Body of pancreas (tissue), 4 donors: ENCODE results near the gene MEOX2.

ENCODE experiments used
- POLR2A ChIP-seq, 3 donors: fragments of 450-650 bp; IDR thresholded peaks; one replicate each; pipeline ENCODE4 v1.6.1; 2016; ENCODE audit warnings: antibody characterized with exemption in 3 of 3, mild to moderate bottlenecking in 2 of 3
- TF ChIP-seq, protein P1 (sequence below), 7 experiments: fragments of 450-650 bp in 4 of 7; fragments of 200-600 bp in 3 of 7; sonication (generic) in 3 of 7; IDR thresholded peaks; one replicate each; pipeline ENCODE4 v1.5.1; 2016 to 2019; ENCODE audit warnings: antibody characterized with exemption in 7 of 7

DNA sequence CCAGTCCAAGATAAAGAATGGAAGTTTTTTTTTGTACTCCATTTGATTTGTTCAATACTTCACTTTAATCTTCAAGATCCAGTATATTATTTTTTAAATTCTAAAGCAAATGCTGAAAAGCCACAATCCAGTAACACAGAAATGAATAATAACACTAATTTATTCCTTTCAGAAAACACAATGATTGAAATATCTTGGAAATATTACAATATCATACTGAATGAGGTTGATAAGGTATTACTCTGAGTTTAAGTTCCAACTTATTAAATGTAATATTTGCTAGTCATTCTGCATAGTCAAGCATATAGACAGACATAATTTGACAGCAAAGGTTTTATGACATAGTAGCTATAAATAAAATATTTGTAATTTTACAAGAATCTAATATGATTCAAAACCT lies 4.4 kb downstream of the MEOX2 start:
- TF ChIP-seq, protein P1, sequence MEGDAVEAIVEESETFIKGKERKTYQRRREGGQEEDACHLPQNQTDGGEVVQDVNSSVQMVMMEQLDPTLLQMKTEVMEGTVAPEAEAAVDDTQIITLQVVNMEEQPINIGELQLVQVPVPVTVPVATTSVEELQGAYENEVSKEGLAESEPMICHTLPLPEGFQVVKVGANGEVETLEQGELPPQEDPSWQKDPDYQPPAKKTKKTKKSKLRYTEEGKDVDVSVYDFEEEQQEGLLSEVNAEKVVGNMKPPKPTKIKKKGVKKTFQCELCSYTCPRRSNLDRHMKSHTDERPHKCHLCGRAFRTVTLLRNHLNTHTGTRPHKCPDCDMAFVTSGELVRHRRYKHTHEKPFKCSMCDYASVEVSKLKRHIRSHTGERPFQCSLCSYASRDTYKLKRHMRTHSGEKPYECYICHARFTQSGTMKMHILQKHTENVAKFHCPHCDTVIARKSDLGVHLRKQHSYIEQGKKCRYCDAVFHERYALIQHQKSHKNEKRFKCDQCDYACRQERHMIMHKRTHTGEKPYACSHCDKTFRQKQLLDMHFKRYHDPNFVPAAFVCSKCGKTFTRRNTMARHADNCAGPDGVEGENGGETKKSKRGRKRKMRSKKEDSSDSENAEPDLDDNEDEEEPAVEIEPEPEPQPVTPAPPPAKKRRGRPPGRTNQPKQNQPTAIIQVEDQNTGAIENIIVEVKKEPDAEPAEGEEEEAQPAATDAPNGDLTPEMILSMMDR (IDR thresholded peaks at IDR 0.05), result no peak
- TF ChIP-seq POLR2A (IDR thresholded peaks at IDR 0.05), result no peak
